Muscle of arm (tissue), 12 donors: ENCODE measurements around the gene FBXO30. TPM values are rescaled to one million over a fixed set of nuclear protein-coding genes. Genes with fewer than 3 reads are reported as not detected.

Experiments used
- DNase-seq: peaks from one replicate; pipeline ENCODE4 v3.0.0-alpha.2; 2013
- polyA plus RNA-seq, 12 donors: library from polyadenylated mRNA; unstranded; fragments of 120-200 nt; gene quantifications; one replicate each; pipeline ENCODE4 v1.2.1, GENCODE V29; 2013; ENCODE audit not compliant: insufficient read length in 12 of 12

Gene FBXO30
- polyA plus RNA-seq, 12 donors = 7.0 to 13.4 (median 11.9) TPM; not detected in 1

DNA sequence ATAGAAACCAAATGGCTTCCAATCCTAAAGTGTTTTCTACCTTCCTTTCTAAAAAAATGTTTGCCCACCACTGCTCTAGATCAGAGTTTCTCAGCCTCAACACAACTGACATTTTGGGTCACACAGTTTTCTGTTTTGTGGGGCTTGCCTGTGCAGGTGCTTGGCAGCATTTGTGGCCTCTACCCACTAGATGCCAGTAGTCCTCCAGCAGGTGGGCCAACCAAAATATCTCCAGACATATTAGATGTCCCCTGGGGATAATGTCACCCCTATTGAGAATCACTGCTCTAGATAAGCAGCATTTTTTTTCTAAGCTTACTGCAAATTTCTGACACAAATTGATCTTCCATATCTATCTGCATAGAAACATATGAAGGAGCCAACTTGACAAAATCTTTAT, 53.0 kb downstream of the FBXO30 start:
- no peak for DNase-seq

DNA sequence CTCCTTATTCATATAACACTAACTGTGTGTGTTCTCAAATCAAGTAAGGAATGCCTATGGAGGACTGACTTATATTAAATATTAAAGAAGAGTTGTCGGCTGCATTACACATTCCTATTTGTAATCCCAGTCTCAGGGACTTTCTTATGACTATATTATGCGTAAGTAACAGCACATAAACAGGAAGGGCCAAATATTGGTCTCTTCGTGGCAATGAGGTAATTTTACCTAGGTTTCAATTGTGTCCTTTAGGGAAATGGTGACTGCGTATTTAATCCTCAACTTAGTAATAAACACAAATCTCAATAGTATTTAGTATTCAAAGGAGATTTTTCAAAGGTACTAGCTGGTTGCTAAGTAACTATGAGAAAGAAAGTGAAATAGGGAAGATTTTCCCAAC, 56.5 kb downstream of the FBXO30 start:
- no peak for DNase-seq

DNA sequence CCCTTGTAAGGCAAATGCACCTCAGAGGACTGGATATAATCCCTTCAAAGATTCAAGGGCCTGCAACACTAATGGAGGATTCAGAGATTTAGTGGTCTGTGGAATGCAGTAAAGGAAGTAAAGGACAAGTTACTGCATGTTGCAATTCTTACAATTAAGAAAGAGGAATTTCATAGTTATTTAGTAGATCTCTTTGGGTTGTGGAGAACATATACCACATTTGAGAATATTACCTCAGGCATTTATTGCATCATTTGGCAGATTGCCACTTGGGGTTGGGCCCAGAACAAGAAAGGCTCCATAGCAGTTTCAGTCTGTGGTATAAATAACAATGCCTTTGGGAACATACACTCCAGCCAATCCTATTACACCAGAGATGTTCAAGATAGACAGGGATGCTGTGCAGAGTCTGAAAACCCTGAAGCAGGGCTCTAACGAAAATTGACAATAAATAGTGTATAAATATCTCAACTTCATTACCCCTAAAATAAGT, 58.4 kb downstream of the FBXO30 start:
- DNase-seq = no peak

DNA sequence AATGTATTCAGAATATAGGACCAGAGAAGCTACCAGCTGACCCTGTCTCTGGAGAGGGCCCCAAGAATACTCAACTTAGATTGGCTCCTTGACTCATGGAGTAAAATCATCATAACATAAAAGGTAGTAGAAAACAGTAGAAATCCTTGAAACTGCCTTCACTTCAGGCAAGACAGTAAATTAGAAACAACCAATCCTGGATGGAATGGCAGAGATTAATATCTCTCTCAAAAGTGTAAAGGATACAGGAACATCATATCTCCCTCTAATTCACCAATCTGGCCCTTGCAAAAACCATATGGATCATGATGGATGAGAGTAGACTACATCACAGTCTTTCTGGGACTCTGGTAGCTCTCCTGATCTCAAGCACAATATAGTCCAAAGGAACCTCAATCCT, 58.9 kb downstream of the FBXO30 start:
- no peak for DNase-seq

DNA sequence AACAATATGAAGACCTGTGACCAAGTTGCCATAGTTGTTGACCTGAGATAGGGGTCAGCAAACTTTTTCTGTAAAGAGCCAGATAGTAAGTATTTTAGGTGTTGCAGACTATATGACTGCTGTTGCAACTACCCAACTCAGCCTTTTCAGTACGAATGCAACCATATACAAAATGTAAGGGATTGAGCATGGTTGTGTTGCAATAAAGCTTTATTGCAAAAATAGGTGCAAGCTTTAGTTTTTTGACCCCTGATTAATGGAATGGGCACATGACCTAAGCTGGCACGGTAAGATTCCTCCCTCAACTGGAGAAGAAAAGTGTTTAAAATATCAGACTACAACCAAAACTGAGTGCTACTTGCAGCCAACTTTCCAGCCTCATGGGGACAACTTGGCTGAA, 62.0 kb downstream of the FBXO30 start:
- no peak for DNase-seq

DNA sequence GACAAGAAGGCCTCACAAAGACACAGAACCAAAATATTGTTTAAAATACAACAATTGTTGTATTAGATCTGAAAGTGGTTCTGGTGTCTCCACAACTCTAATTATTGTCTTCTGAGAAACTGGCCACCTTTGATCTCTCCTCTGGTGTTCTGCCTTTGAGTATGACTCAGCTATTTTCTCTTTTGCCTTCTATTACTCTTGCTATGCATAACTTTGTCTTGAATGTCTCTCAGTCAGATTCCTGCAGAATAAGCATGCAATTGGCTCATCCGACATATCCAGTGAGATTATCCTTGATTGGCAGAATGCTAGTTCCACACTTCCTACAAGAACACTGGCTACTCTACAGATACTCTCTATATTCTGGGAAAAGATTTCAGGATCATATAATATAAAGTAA, 65.0 kb downstream of the FBXO30 start:
- DNase-seq = no peak

DNA sequence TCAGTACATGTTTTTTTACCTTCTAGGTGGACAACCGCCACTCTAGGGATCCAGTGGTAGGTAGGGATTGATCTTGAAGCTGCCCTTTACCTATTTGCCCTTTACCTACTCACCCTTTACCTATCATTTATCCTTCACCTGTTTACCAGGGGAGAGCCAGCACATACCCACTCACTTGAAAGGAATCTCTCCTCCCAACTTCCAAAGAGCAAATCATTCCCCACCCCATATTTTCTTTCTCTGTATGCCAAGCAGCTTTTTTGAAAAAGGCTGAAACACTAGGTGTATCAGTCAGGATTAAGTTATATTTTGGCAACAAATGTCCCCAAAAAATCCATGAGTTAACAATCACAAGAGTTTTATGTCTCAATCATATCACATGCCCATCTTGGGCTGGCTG, 68.7 kb downstream of the FBXO30 start:
- DNase-seq = no peak

DNA sequence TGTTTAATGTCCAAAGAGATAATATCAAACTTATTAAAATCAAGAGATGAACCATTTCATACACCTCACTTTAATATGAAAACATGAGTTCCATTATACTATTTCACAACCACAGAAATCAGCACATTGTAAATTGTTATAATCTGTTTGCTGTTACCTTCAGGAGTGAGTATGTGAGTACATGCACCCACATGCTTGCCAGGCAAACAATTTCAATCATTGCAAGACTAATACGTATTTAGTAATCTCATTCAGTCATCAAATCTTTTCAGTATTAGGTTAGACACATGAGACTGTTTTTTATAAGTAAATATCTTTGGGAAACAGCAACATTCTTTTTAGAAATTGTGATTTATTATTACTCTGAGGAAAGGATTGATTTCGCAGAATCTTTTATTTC, 70.0 kb downstream of the FBXO30 start:
- no peak for DNase-seq

Other genes with a start within 250 kb of the FBXO30 start
- gene EPM2A, start 79.3 kb downstream of the FBXO30 start, polyA plus RNA-seq = 10 to 100 TPM in 10 of 12 donors, 1 to 10 TPM in 1, not detected in 1; 6.9 to 25.0 (median 18.2) TPM
- 10 to 100 TPM in 8 of 12 donors, 1 to 10 TPM in 3, not detected in 1; 5.2 to 17.0 (median 11.8) TPM for gene SHPRH, start 149.6 kb upstream of the FBXO30 start, polyA plus RNA-seq
- under 1 TPM in 10 of 12 donors, not detected in 2; 0.05 to 0.21 (median 0.10) TPM for gene GRM1, start 214.3 kb upstream of the FBXO30 start, polyA plus RNA-seq